Right atrium auricular region (tissue), 2 donors: ENCODE measurements around the gene HDHD2. TPM values are rescaled to one million over a fixed set of nuclear protein-coding genes. Genes with fewer than 3 reads are reported as not detected.

ENCODE experiments used
- DNase-seq: peaks from one replicate; pipeline ENCODE4 v3.0.0-alpha.2; 2019; ENCODE audit warnings: low spot score
- H3K27ac ChIP-seq, 2 donors: fragments of 200-600 bp; sonication (generic); 1 replicate in 1 of 2; 2 replicates in 1 of 2; pipeline ENCODE4 v1.5.1; 2016 to 2019
- H3K27me3 ChIP-seq, 2 donors: fragments of 200-600 bp; sonication (generic); one replicate each; pipeline versions ENCODE4 v1.5.1 to v1.6.0; 2017 to 2019
- H3K36me3 ChIP-seq: fragments of 200-600 bp; sonication (generic); one replicate; pipeline ENCODE4 v1.5.1; 2016
- H3K4me1 ChIP-seq, 2 donors: fragments of 200-600 bp; sonication (generic); one replicate each; pipeline versions ENCODE4 v1.5.1 to v1.6.0; 2017 to 2019
- H3K4me3 ChIP-seq, 2 donors: fragments of 200-600 bp; sonication (generic); 1 replicate in 1 of 2; 2 replicates in 1 of 2; pipeline ENCODE4 v1.5.1; 2017 to 2019; ENCODE audit warnings: mild to moderate bottlenecking in 1 of 2, moderate library complexity in 1 of 2
- H3K9me3 ChIP-seq, 2 donors: fragments of 200-600 bp; sonication (generic); one replicate each; pipeline ENCODE4 v1.5.1; 2019
- CTCF ChIP-seq, 2 donors: fragments of 200-600 bp; sonication (generic); IDR thresholded peaks; one replicate each; pipeline ENCODE4 v1.5.1; 2019; ENCODE audit warnings: antibody characterized with exemption in 2 of 2
- total RNA-seq, 2 donors: library from RNA; depleted of rRNA; stranded (reverse); fragments of >200 nt; gene quantifications; one replicate each; pipeline ENCODE4 v1.1.0, GENCODE V29; 2016

The HDHD2 gene
- total RNA-seq, 2 donors from 2014 or later = 15.7 to 36.0 TPM

- no peak for DNase-seq
- TF ChIP-seq CTCF (IDR thresholded peaks at IDR 0.05) = no peak
- H3K4me3 ChIP-seq = no peak overlapping the region
These were observed 75.0 kb downstream of the HDHD2 start for GRCh38 chr18:47075098-47075883.

GRCh38 chr18:47067648-47068047 is 82.7 kb downstream of the HDHD2 start:
- Histone ChIP-seq H3K27me3 (no peaks in the 10 kb centered on the region), H3K4me3 (no peak overlapping the region), H3K36me3 (no peaks in the 10 kb centered on the region), H3K4me1 (no peaks in the 10 kb centered on the region), H3K27ac (no peak overlapping the region), H3K9me3 (no peaks in the 10 kb centered on the region)
- TF ChIP-seq CTCF (IDR thresholded peaks at IDR 0.05) = no peak
- DNase-seq = no peak

More at GRCh38 chr18:47075098-47075883, 75.0 kb downstream of the HDHD2 start:
- Histone ChIP-seq H3K9me3 (no peaks in the 10 kb centered on the region), H3K4me1 (no peaks in the 10 kb centered on the region), H3K27ac (no peak overlapping the region), H3K36me3 (no peaks in the 10 kb centered on the region), H3K27me3 (no peaks in the 10 kb centered on the region)

- no peaks in the 10 kb centered on the region for H3K9me3 ChIP-seq
- H3K27me3 ChIP-seq = no peaks in the 10 kb centered on the region
- no peaks in the 10 kb centered on the region for H3K36me3 ChIP-seq
- no peak for DNase-seq
- no peak overlapping the region for H3K27ac ChIP-seq
- H3K4me1 ChIP-seq = no peaks in the 10 kb centered on the region
- H3K4me3 ChIP-seq = no peak overlapping the region
- TF ChIP-seq CTCF (IDR thresholded peaks at IDR 0.05) = no peak
These were observed 87.2 kb downstream of the HDHD2 start for GRCh38 chr18:47063096-47063495.

- Histone ChIP-seq H3K27me3 (no peaks in the 10 kb centered on the region), H3K4me3 (no peak overlapping the region), H3K27ac (no peak overlapping the region), H3K36me3 (no peaks in the 10 kb centered on the region), H3K9me3 (no peaks in the 10 kb centered on the region), H3K4me1 (no peaks in the 10 kb centered on the region)
- DNase-seq = no peak
- TF ChIP-seq CTCF (IDR thresholded peaks at IDR 0.05) = no peak
These were observed 87.8 kb downstream of the HDHD2 start for GRCh38 chr18:47062471-47062870.

Other genes with a start within 250 kb of the HDHD2 start
- 10 to 100 TPM; 14.3 to 14.9 TPM for gene PIAS2, start 233.0 kb downstream of the HDHD2 start, total RNA-seq
- 1 to 10 TPM; 2.2 to 3.7 TPM for gene KATNAL2, start 232.9 kb downstream of the HDHD2 start, total RNA-seq
- gene ELOA2, start 114.9 kb downstream of the HDHD2 start, total RNA-seq = not detected
- 10 to 100 TPM in 1 of 2 donors, 1 to 10 TPM in 1; 9.7 to 15.5 TPM for gene IER3IP1, start 25.9 kb upstream of the HDHD2 start, total RNA-seq
- not detected for gene SKOR2, start 101.2 kb upstream of the HDHD2 start, total RNA-seq